ENCODE results near the gene C1QL3. TPM values are rescaled to one million over a fixed set of nuclear protein-coding genes. Genes with fewer than 3 reads are reported as not detected.

C1QL3 gene
- not detected in 2 replicates for total RNA-seq (2014; rRNA removed; shearing (Covaris generic); ENCODE audit: low replicate concordance)

- H3K27me3 ChIP-seq = no peaks in the 10 kb centered on the region
Measured at GRCh38 chr10:16521311-16522016, at the start of gene C1QL3. Gene C1QL3 (minus strand): TSS chr10:16521879. CDS start chr10:16521065, 814 bp downstream.

GRCh38 chr10:16570731-16571130 is 49.1 kb upstream of the C1QL3 start:
- Histone ChIP-seq H3K27me3 (no peaks in the 10 kb centered on the region), H3K36me3 (no peaks in the 10 kb centered on the region), H3K4me3 (no peak overlapping the region), H3K9me3 (no peaks in the 10 kb centered on the region)
- no peak for DNase-seq

More at GRCh38 chr10:16521311-16522016, at the start of gene C1QL3:
- DNase-seq = no peak
- Histone ChIP-seq H3K4me3 (no peak within 1 kb of the TSS), H3K9me3 (no peaks in the 10 kb centered on the region), H3K36me3 (no peaks in the 10 kb centered on the region)

- H3K27me3 ChIP-seq = no peaks in the 10 kb centered on the region
- no peaks in the 10 kb centered on the region for H3K36me3 ChIP-seq
- no peaks in the 10 kb centered on the region for H3K9me3 ChIP-seq
- H3K4me3 ChIP-seq = no peak overlapping the region
- DNase-seq = no peak
Measured at GRCh38 chr10:16566202-16566805, 44.6 kb upstream of the C1QL3 start.

- Histone ChIP-seq H3K9me3 (no peaks in the 10 kb centered on the region), H3K27me3 (no peaks in the 10 kb centered on the region), H3K36me3 (no peaks in the 10 kb centered on the region), H3K4me3 (no peak overlapping the region)
- DNase-seq = no peak
Measured at GRCh38 chr10:16565604-16566003, 43.9 kb upstream of the C1QL3 start.

GRCh38 chr10:16562891-16563290 is 41.2 kb upstream of the C1QL3 start:
- Histone ChIP-seq H3K9me3 (peaks cover under 1% of the 10 kb centered on the region; the same call in 1 of the 2 replicates), H3K27me3 (no peaks in the 10 kb centered on the region), H3K4me3 (no peak overlapping the region), H3K36me3 (no peaks in the 10 kb centered on the region)
- DNase-seq = no peak

- Histone ChIP-seq H3K9me3 (peaks cover 2% of the 10 kb centered on the region; the same call in 1 of the 2 replicates), H3K4me3 (no peak overlapping the region), H3K27me3 (peaks cover 3% of the 10 kb centered on the region; the same call in 1 of the 2 replicates), H3K36me3 (no peaks in the 10 kb centered on the region)
- DNase-seq = no peak
Measured at GRCh38 chr10:16559236-16559773, 37.6 kb upstream of the C1QL3 start.

GRCh38 chr10:16547973-16548372 is 26.3 kb upstream of the C1QL3 start:
- no peaks in the 10 kb centered on the region for H3K36me3 ChIP-seq
- no peaks in the 10 kb centered on the region for H3K9me3 ChIP-seq
- DNase-seq = no peak
- no peak overlapping the region for H3K4me3 ChIP-seq
- H3K27me3 ChIP-seq = peaks cover 4% of the 10 kb centered on the region; the same call in 1 of the 2 replicates

GRCh38 chr10:16545116-16545736 is 23.5 kb upstream of the C1QL3 start:
- Histone ChIP-seq H3K36me3 (no peaks in the 10 kb centered on the region), H3K9me3 (no peaks in the 10 kb centered on the region), H3K27me3 (peaks cover 6% of the 10 kb centered on the region), H3K4me3 (no peak overlapping the region)
- no peak for DNase-seq

GRCh38 chr10:16544591-16544990 is 22.9 kb upstream of the C1QL3 start:
- Histone ChIP-seq H3K27me3 (peaks cover 6% of the 10 kb centered on the region), H3K4me3 (no peak overlapping the region), H3K36me3 (no peaks in the 10 kb centered on the region), H3K9me3 (no peaks in the 10 kb centered on the region)
- no peak for DNase-seq

GRCh38 chr10:16544099-16544498 is 22.4 kb upstream of the C1QL3 start:
- Histone ChIP-seq H3K4me3 (no peak overlapping the region), H3K36me3 (no peaks in the 10 kb centered on the region), H3K27me3 (peaks cover 6% of the 10 kb centered on the region), H3K9me3 (no peaks in the 10 kb centered on the region)
- no peak for DNase-seq

GRCh38 chr10:16536155-16536554 is 14.5 kb upstream of the C1QL3 start:
- Histone ChIP-seq H3K4me3 (no peak overlapping the region), H3K36me3 (no peaks in the 10 kb centered on the region), H3K9me3 (no peaks in the 10 kb centered on the region), H3K27me3 (no peaks in the 10 kb centered on the region)
- no peak for DNase-seq

- Histone ChIP-seq H3K27me3 (no peaks in the 10 kb centered on the region), H3K9me3 (no peaks in the 10 kb centered on the region), H3K4me3 (no peak overlapping the region), H3K36me3 (no peaks in the 10 kb centered on the region)
- no peak for DNase-seq
Measured at GRCh38 chr10:16529853-16530252, 8.2 kb upstream of the C1QL3 start.

- Histone ChIP-seq H3K4me3 (no peak overlapping the region), H3K27me3 (no peaks in the 10 kb centered on the region), H3K9me3 (no peaks in the 10 kb centered on the region), H3K36me3 (no peaks in the 10 kb centered on the region)
- DNase-seq = no peak
Measured at GRCh38 chr10:16527452-16527851, 5.8 kb upstream of the C1QL3 start.

GRCh38 chr10:16520900-16521299 is 779 bp downstream of the C1QL3 start:
- H3K27me3 ChIP-seq = no peaks in the 10 kb centered on the region
- H3K9me3 ChIP-seq = no peaks in the 10 kb centered on the region
- no peak for DNase-seq
- no peak overlapping the region for H3K4me3 ChIP-seq
- no peaks in the 10 kb centered on the region for H3K36me3 ChIP-seq

- Histone ChIP-seq H3K9me3 (no peaks in the 10 kb centered on the region), H3K36me3 (no peaks in the 10 kb centered on the region), H3K4me3 (no peak overlapping the region), H3K27me3 (no peaks in the 10 kb centered on the region)
- no peak for DNase-seq
Measured at GRCh38 chr10:16519908-16520861, 1.5 kb downstream of the C1QL3 start.

GRCh38 chr10:16519250-16519907 is 2.3 kb downstream of the C1QL3 start:
- no peaks in the 10 kb centered on the region for H3K36me3 ChIP-seq
- no peaks in the 10 kb centered on the region for H3K9me3 ChIP-seq
- no peak for DNase-seq
- no peaks in the 10 kb centered on the region for H3K27me3 ChIP-seq
- H3K4me3 ChIP-seq = no peak overlapping the region

All from MG63 (cell line).